ENCODE measurements around the gene CDK7.

DNA sequence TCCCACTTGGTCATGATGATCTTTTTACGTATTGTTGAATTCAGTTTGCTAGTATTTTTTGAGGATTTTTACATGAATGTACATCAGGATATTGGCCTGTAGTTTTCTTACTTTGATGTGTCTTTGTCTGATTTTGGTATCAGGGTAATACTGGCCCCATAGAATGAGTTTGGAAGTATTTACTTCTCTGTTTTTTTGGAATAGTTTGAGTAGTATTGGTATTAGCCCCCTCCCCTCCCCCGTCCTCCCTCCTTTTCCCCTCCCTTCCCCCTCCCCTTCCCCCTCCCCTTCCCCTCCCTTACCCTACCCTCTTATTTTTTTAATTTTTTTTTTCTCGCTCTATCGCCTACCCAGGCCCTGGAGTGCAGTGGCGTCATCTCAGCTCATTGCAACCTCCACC, 10.3 kb downstream of the CDK7 start:
- TF ChIP-seq, protein P1, sequence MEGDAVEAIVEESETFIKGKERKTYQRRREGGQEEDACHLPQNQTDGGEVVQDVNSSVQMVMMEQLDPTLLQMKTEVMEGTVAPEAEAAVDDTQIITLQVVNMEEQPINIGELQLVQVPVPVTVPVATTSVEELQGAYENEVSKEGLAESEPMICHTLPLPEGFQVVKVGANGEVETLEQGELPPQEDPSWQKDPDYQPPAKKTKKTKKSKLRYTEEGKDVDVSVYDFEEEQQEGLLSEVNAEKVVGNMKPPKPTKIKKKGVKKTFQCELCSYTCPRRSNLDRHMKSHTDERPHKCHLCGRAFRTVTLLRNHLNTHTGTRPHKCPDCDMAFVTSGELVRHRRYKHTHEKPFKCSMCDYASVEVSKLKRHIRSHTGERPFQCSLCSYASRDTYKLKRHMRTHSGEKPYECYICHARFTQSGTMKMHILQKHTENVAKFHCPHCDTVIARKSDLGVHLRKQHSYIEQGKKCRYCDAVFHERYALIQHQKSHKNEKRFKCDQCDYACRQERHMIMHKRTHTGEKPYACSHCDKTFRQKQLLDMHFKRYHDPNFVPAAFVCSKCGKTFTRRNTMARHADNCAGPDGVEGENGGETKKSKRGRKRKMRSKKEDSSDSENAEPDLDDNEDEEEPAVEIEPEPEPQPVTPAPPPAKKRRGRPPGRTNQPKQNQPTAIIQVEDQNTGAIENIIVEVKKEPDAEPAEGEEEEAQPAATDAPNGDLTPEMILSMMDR (IDR thresholded peaks at IDR 0.05): no peak
- TF ChIP-seq POLR2A (IDR thresholded peaks at IDR 0.05) (no peak), EP300 (IDR thresholded peaks at IDR 0.05) (no peak)

All from sigmoid colon (tissue), 4 donors.